ENCODE measurements around the gene SCGB2B2. TPM values are rescaled to one million over a fixed set of nuclear protein-coding genes. Genes with fewer than 3 reads are reported as not detected.

Gene SCGB2B2
- total RNA-seq, 1 donor from 2014 or later, result 1.0 TPM

Other genes with a start within 250 kb of the SCGB2B2 start
- gene UBA2, start 248.8 kb downstream of the SCGB2B2 start, total RNA-seq, result 55.4 TPM
- gene WTIP, start 195.4 kb downstream of the SCGB2B2 start, total RNA-seq, result 24.0 TPM
- 28.8 TPM for gene ZNF302, start 519 bp upstream of the SCGB2B2 start, total RNA-seq
- 13.7 TPM for gene ZNF181, start 57.1 kb upstream of the SCGB2B2 start, total RNA-seq
- gene ZNF599, start 96.1 kb upstream of the SCGB2B2 start, total RNA-seq, result 9.0 TPM
- gene ZNF30, start 249.7 kb upstream of the SCGB2B2 start, total RNA-seq, result 3.8 TPM